GM23248 (cell line): ENCODE measurements around the gene STS.

Source experiments
- EZH2 ChIP-seq: fragments of 200-600 bp; sonication (generic); IDR thresholded peaks from 2 replicates; pipeline ENCODE4 v1.6.1; 2018; ENCODE audit warnings: antibody characterized with exemption, mild to moderate bottlenecking; ENCODE audit not compliant: insufficient read depth, poor library complexity, severe bottlenecking
- EZH2phosphoT487 ChIP-seq: fragments of 200-600 bp; sonication (generic); IDR thresholded peaks from 2 replicates; pipeline ENCODE4 v1.6.1; 2018; ENCODE audit warnings: antibody characterized with exemption, moderate library complexity, mild to moderate bottlenecking, low read depth; ENCODE audit not compliant: insufficient read depth

GRCh38 chrX:7116081-7116480 is 31.4 kb upstream of the STS start:
- TF ChIP-seq EZH2 (no peak), EZH2phosphoT487 (no peak)
